WTC11 (cell line): ENCODE data around the gene VWF. TPM values are rescaled to one million over a fixed set of nuclear protein-coding genes. Genes with fewer than 3 reads are reported as not detected.

ENCODE experiments used
- ATAC-seq: fragments of 200-7000 bp; cut with Tn5 transposase; 2 replicates; pipeline ENCODE4 v1.10.0; 2021; ENCODE audit warnings: mild to moderate bottlenecking, moderate library complexity
- CTCF ChIA-PET: fragments of 300-600 bp; sonication (Branson Sonifier 250); formaldehyde crosslinking; loops from one replicate; lab custom pipeline; 2021; ENCODE audit warnings: antibody characterized with exemption; lab: Charles Lee
- POLR2A ChIA-PET: fragments of 350-600 bp; sonication (Branson Sonifier 250); formaldehyde crosslinking; loops from one replicate; lab custom pipeline; 2021; ENCODE audit warnings: antibody characterized with exemption; lab: Charles Lee
- DNase-seq: peaks from one replicate; pipeline ENCODE4 v3.0.0; 2021; ENCODE audit warnings: low spot score
- H3K27ac Mint-ChIP-seq: 2 replicates; pipeline ENCODE4 v1.8.0; 2021; ENCODE audit warnings: mixed read lengths
- H3K27me3 Mint-ChIP-seq: 2 replicates; pipeline ENCODE4 v1.8.0; 2021; ENCODE audit warnings: low read depth, mild to moderate bottlenecking, moderate library complexity, mixed read lengths
- H3K36me3 Mint-ChIP-seq: 2 replicates; pipeline ENCODE4 v1.8.0; 2021; ENCODE audit warnings: mixed read lengths
- H3K4me1 Mint-ChIP-seq: 2 replicates; pipeline ENCODE4 v1.8.0; 2022; ENCODE audit warnings: mixed read lengths
- H3K4me3 Mint-ChIP-seq: 2 replicates; pipeline ENCODE4 v1.8.0; 2021; ENCODE audit warnings: mild to moderate bottlenecking, moderate library complexity, mixed read lengths
- H3K9me3 Mint-ChIP-seq: 2 replicates; pipeline ENCODE4 v1.8.0; 2021; ENCODE audit warnings: mixed read lengths
- CBFB ChIP-seq: sonication (generic); formaldehyde crosslinking; IDR thresholded peaks from 2 replicates; pipeline ENCODE4 v1.8.1; 2022; ENCODE audit warnings: mild to moderate bottlenecking, low read depth, missing genetic modification reagents
- ELF4 ChIP-seq: sonication (generic); formaldehyde crosslinking; IDR thresholded peaks from 2 replicates; pipeline ENCODE4 v1.8.1; 2022; ENCODE audit warnings: low read depth, mild to moderate bottlenecking, moderate library complexity, missing genetic modification reagents
- IRF2 ChIP-seq: sonication (generic); formaldehyde crosslinking; IDR thresholded peaks from 2 replicates; pipeline ENCODE4 v1.8.0; 2022; ENCODE audit warnings: low read depth, missing genetic modification reagents, borderline replicate concordance
- NFATC4 ChIP-seq: fragments of 250-450 bp; sonication (Bioruptor Pico); IDR thresholded peaks from 2 replicates; pipeline ENCODE4 v1.9.0; 2021; ENCODE audit warnings: mild to moderate bottlenecking
- NFYB ChIP-seq: sonication (generic); formaldehyde crosslinking; conservative IDR thresholded peaks from 2 replicates; pipeline ENCODE4 v1.8.0; 2022; ENCODE audit warnings: low read depth, missing genetic modification reagents
- OVOL2 ChIP-seq: fragments of 250-450 bp; sonication (Bioruptor Pico); IDR thresholded peaks from 2 replicates; pipeline ENCODE4 v1.9.0; 2021; ENCODE audit warnings: mild to moderate bottlenecking, borderline replicate concordance
- RELA ChIP-seq: sonication (generic); formaldehyde crosslinking; IDR thresholded peaks from 2 replicates; pipeline ENCODE4 v1.8.1; 2022; ENCODE audit warnings: missing genetic modification reagents, mild to moderate bottlenecking, borderline replicate concordance
- SMAD3 ChIP-seq: sonication (generic); formaldehyde crosslinking; IDR thresholded peaks from 2 replicates; pipeline ENCODE4 v1.8.0; 2022; ENCODE audit warnings: missing genetic modification reagents, mild to moderate bottlenecking, borderline replicate concordance
- ZNF121 ChIP-seq: sonication (generic); formaldehyde crosslinking; IDR thresholded peaks from 2 replicates; pipeline ENCODE4 v1.8.0; 2023; ENCODE audit warnings: missing genetic modification reagents
- ZNF416 ChIP-seq: fragments of 250-450 bp; sonication (Bioruptor Pico); IDR thresholded peaks from 2 replicates; pipeline ENCODE4 v1.9.0; 2021; ENCODE audit warnings: mild to moderate bottlenecking, inconsistent platforms
- ZNF423 ChIP-seq: fragments of 250-450 bp; sonication (Bioruptor Pico); IDR thresholded peaks from 2 replicates; pipeline ENCODE4 v2.1.2; 2022; ENCODE audit warnings: mild to moderate bottlenecking, moderate library complexity
- total RNA-seq: library from RNA; stranded (reverse); gene quantifications from 3 replicates; pipeline ENCODE4 v1.2.3, GENCODE V29; 2021
- TF ChIP-seq, protein P1 (sequence below): sonication (generic); formaldehyde crosslinking; IDR thresholded peaks from 2 replicates; pipeline ENCODE4 v1.8.1; 2022; ENCODE audit warnings: low read depth, mild to moderate bottlenecking, moderate library complexity, missing genetic modification reagents, borderline replicate concordance
- TF ChIP-seq, protein P2 (sequence below): sonication (generic); formaldehyde crosslinking; IDR thresholded peaks from 2 replicates; pipeline ENCODE4 v1.8.1; 2022; ENCODE audit warnings: missing genetic modification reagents, borderline replicate concordance
- TF ChIP-seq, protein P3 (sequence below): fragments of 250-450 bp; sonication (Bioruptor Pico); IDR thresholded peaks from 2 replicates; pipeline ENCODE4 v1.9.0; 2021; ENCODE audit warnings: mild to moderate bottlenecking
- TF ChIP-seq, protein P4 (sequence below): sonication (generic); formaldehyde crosslinking; IDR thresholded peaks from 2 replicates; pipeline ENCODE4 v1.8.1; 2022; ENCODE audit warnings: low read depth, missing genetic modification reagents, borderline replicate concordance
- TF ChIP-seq, protein P5 (sequence below): sonication (generic); formaldehyde crosslinking; conservative IDR thresholded peaks from 2 replicates; pipeline ENCODE4 v1.8.1; 2022; ENCODE audit warnings: mild to moderate bottlenecking, missing genetic modification reagents
- TF ChIP-seq, protein P6 (sequence below): fragments of 250-450 bp; sonication (Bioruptor Pico); IDR thresholded peaks from 2 replicates; pipeline ENCODE4 v1.9.0; 2021; ENCODE audit warnings: moderate library complexity, mild to moderate bottlenecking, inconsistent platforms, borderline replicate concordance
- TF ChIP-seq, protein P7 (sequence below): sonication (generic); formaldehyde crosslinking; IDR thresholded peaks from 2 replicates; pipeline ENCODE4 v1.8.1; 2023; ENCODE audit warnings: mild to moderate bottlenecking, missing genetic modification reagents
- TF ChIP-seq, protein P8 (sequence below): fragments of 200-600 bp; IDR thresholded peaks from 2 replicates; pipeline ENCODE4 v1.8.0; 2022; ENCODE audit warnings: antibody characterized with exemption
- TF ChIP-seq, protein P9 (sequence below): sonication (generic); formaldehyde crosslinking; IDR thresholded peaks from 2 replicates; pipeline ENCODE4 v1.8.0; 2022; ENCODE audit warnings: mild to moderate bottlenecking, missing genetic modification reagents

Gene VWF
- total RNA-seq, 1 experiment from 2014 or later, result 0.48 TPM

DNA sequence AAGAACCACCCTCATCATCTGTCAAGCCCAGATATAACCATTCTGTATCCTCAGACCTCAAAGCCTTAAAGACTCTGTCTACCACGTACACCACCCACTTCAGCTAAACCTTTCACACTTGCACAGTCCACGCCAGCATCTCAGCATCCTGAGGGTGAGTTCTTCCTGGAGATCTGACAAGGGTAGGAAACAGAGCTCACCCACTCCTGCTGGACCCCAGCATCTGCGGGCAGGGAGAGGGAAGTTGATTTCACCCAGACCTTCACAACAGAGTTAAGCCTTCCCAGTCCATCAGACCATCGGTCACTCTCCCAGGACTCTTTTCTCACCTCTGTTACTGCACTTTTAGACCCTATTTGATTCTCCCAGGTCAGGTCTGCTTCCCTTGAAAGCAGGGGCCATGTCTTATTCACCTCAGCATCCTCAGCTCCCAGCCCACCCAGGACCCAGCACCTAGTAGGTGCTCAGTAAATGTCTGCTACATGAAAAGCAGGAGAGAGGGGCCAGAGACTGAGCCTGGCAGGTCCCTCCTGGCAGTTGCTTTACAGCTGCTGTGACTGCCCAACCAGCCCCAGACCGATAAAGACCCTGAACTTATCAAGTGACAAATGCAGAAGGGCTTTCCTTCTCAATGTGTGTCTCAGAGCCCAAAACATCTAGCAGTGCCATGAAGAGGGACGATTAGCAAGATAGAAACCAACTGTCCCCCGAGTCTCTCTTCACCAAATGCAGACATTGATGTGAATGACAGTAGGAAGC lies 213.5 kb downstream of the VWF start (continued):
- TF ChIP-seq OVOL2 (CRISPR knock-in tag), result no peak

DNA sequence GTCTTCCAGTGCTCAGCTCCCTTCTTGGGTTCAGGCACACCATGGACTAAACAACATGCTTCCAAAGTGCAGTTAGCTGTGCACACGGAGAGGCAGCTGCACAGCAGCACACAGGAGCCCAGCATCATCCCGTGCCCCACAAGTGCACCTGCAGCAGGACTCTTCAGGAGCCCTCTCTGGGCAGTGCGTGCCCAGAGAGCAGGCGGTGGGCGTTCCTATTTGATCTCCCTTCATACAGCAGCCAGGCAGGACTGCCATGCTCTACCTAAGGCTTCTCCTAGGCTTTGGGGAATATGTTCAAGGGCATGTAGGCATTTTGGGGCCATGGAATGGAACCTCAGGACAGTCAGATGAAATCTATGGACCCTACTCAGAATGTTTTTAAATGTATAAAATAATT lies 214.9 kb downstream of the VWF start:
- no peak for ATAC-seq
- H3K4me1 Mint-ChIP-seq, result peaks cover 7% of the 10 kb centered on the region; the same call in 1 of the 2 replicates
- no peaks in the 10 kb centered on the region for H3K27me3 Mint-ChIP-seq
- CTCF ChIA-PET, result interaction anchor here (1.5 to 2.5 kb wide), 3 partner anchors 10 to 129 kb away, joined by 7 to 17 read pairs (median 8); no protein-coding TSS in a partner anchor
- no peak overlapping the region for H3K27ac Mint-ChIP-seq
- no peak overlapping the region for H3K4me3 Mint-ChIP-seq
- no peaks in the 10 kb centered on the region for H3K36me3 Mint-ChIP-seq
- POLR2A ChIA-PET, result no interaction called here
- TF ChIP-seq, protein P1, sequence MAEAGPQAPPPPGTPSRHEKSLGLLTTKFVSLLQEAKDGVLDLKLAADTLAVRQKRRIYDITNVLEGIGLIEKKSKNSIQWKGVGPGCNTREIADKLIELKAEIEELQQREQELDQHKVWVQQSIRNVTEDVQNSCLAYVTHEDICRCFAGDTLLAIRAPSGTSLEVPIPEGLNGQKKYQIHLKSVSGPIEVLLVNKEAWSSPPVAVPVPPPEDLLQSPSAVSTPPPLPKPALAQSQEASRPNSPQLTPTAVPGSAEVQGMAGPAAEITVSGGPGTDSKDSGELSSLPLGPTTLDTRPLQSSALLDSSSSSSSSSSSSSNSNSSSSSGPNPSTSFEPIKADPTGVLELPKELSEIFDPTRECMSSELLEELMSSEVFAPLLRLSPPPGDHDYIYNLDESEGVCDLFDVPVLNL (CRISPR knock-in tag), result no peak
- TF ChIP-seq RELA (CRISPR knock-in tag), result no peak
- no peak for TF ChIP-seq ZNF423 (CRISPR knock-in tag)
- TF ChIP-seq, protein P2, sequence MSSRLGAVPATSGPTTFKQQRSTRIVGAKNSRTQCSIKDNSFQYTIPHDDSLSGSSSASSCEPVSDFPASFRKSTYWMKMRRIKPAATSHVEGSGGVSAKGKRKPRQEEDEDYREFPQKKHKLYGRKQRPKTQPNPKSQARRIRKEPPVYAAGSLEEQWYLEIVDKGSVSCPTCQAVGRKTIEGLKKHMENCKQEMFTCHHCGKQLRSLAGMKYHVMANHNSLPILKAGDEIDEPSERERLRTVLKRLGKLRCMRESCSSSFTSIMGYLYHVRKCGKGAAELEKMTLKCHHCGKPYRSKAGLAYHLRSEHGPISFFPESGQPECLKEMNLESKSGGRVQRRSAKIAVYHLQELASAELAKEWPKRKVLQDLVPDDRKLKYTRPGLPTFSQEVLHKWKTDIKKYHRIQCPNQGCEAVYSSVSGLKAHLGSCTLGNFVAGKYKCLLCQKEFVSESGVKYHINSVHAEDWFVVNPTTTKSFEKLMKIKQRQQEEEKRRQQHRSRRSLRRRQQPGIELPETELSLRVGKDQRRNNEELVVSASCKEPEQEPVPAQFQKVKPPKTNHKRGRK (CRISPR knock-in tag), result no peak
- no peak for TF ChIP-seq NFYB (CRISPR knock-in tag)
- TF ChIP-seq, protein P3, sequence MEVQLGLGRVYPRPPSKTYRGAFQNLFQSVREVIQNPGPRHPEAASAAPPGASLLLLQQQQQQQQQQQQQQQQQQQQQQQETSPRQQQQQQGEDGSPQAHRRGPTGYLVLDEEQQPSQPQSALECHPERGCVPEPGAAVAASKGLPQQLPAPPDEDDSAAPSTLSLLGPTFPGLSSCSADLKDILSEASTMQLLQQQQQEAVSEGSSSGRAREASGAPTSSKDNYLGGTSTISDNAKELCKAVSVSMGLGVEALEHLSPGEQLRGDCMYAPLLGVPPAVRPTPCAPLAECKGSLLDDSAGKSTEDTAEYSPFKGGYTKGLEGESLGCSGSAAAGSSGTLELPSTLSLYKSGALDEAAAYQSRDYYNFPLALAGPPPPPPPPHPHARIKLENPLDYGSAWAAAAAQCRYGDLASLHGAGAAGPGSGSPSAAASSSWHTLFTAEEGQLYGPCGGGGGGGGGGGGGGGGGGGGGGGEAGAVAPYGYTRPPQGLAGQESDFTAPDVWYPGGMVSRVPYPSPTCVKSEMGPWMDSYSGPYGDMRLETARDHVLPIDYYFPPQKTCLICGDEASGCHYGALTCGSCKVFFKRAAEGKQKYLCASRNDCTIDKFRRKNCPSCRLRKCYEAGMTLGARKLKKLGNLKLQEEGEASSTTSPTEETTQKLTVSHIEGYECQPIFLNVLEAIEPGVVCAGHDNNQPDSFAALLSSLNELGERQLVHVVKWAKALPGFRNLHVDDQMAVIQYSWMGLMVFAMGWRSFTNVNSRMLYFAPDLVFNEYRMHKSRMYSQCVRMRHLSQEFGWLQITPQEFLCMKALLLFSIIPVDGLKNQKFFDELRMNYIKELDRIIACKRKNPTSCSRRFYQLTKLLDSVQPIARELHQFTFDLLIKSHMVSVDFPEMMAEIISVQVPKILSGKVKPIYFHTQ (CRISPR knock-in tag), result no peak
- TF ChIP-seq, protein P4, sequence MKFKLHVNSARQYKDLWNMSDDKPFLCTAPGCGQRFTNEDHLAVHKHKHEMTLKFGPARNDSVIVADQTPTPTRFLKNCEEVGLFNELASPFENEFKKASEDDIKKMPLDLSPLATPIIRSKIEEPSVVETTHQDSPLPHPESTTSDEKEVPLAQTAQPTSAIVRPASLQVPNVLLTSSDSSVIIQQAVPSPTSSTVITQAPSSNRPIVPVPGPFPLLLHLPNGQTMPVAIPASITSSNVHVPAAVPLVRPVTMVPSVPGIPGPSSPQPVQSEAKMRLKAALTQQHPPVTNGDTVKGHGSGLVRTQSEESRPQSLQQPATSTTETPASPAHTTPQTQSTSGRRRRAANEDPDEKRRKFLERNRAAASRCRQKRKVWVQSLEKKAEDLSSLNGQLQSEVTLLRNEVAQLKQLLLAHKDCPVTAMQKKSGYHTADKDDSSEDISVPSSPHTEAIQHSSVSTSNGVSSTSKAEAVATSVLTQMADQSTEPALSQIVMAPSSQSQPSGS (CRISPR knock-in tag), result no peak
- TF ChIP-seq, protein P5, sequence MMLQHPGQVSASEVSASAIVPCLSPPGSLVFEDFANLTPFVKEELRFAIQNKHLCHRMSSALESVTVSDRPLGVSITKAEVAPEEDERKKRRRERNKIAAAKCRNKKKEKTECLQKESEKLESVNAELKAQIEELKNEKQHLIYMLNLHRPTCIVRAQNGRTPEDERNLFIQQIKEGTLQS, result no peak
- no peak for TF ChIP-seq IRF2 (CRISPR knock-in tag)
- TF ChIP-seq, protein P6, sequence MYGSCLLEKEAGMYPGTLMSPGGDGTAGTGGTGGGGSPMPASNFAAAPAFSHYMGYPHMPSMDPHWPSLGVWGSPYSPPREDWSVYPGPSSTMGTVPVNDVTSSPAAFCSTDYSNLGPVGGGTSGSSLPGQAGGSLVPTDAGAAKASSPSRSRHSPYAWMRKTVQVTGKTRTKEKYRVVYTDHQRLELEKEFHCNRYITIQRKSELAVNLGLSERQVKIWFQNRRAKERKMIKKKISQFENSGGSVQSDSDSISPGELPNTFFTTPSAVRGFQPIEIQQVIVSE (CRISPR knock-in tag), result no peak
- TF ChIP-seq, protein P7, sequence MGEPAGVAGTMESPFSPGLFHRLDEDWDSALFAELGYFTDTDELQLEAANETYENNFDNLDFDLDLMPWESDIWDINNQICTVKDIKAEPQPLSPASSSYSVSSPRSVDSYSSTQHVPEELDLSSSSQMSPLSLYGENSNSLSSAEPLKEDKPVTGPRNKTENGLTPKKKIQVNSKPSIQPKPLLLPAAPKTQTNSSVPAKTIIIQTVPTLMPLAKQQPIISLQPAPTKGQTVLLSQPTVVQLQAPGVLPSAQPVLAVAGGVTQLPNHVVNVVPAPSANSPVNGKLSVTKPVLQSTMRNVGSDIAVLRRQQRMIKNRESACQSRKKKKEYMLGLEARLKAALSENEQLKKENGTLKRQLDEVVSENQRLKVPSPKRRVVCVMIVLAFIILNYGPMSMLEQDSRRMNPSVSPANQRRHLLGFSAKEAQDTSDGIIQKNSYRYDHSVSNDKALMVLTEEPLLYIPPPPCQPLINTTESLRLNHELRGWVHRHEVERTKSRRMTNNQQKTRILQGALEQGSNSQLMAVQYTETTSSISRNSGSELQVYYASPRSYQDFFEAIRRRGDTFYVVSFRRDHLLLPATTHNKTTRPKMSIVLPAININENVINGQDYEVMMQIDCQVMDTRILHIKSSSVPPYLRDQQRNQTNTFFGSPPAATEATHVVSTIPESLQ, result no peak
- no peak for TF ChIP-seq NFATC4
- TF ChIP-seq, protein P8, sequence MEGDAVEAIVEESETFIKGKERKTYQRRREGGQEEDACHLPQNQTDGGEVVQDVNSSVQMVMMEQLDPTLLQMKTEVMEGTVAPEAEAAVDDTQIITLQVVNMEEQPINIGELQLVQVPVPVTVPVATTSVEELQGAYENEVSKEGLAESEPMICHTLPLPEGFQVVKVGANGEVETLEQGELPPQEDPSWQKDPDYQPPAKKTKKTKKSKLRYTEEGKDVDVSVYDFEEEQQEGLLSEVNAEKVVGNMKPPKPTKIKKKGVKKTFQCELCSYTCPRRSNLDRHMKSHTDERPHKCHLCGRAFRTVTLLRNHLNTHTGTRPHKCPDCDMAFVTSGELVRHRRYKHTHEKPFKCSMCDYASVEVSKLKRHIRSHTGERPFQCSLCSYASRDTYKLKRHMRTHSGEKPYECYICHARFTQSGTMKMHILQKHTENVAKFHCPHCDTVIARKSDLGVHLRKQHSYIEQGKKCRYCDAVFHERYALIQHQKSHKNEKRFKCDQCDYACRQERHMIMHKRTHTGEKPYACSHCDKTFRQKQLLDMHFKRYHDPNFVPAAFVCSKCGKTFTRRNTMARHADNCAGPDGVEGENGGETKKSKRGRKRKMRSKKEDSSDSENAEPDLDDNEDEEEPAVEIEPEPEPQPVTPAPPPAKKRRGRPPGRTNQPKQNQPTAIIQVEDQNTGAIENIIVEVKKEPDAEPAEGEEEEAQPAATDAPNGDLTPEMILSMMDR, result no peak
- TF ChIP-seq SMAD3, result no peak
- TF ChIP-seq CBFB (CRISPR knock-in tag), result no peak
- no peak for TF ChIP-seq ZNF416
- TF ChIP-seq ELF4 (CRISPR knock-in tag), result no peak
- TF ChIP-seq ZNF121 (CRISPR knock-in tag), result no peak
- no peak for TF ChIP-seq OVOL2 (CRISPR knock-in tag)
- TF ChIP-seq, protein P9, sequence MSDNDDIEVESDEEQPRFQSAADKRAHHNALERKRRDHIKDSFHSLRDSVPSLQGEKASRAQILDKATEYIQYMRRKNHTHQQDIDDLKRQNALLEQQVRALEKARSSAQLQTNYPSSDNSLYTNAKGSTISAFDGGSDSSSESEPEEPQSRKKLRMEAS, result no peak
- no peak for DNase-seq
- H3K9me3 Mint-ChIP-seq, result no peaks in the 10 kb centered on the region
